Measurements from ENCODE around the gene XCL2. TPM values are rescaled to one million over a fixed set of nuclear protein-coding genes. Genes with fewer than 3 reads are reported as not detected.

The XCL2 gene
- total RNA-seq, 1 donor from 2014 or later, result not detected

DNA sequence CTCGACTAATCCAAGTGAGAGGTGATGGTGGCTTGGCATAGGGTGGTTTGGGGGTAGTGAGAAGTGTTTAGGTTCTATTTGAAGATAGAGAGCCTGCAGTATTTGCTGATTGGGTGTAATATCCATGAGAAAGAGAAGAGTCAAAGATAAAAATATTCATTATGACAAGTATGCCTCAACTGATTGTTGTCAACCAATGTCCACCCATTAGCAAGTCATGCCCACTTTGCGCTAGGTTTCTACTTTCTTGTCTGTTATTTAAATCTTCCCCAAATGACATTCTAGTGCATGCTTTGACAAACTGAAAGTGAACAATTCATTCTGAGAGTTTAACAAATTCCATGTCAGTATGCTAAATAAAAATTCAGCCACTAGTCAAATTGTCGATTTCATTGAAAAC, 28.8 kb upstream of the XCL2 start:
- Mint-ChIP-seq H3K9me3 (peaks cover 3% of the 10 kb centered on the region), H3K27me3 (ENCODE audit: low read depth) (no peaks in the 10 kb centered on the region), H3K4me3 (no peak overlapping the region), H3K36me3 (no peaks in the 10 kb centered on the region), H3K4me1 (no peaks in the 10 kb centered on the region), H3K27ac (no peak overlapping the region)
- no peak for DNase-seq (ENCODE audit: low spot score in 2 of 2, unreplicated experiment in 2 of 2)
- TF ChIP-seq, protein P1, sequence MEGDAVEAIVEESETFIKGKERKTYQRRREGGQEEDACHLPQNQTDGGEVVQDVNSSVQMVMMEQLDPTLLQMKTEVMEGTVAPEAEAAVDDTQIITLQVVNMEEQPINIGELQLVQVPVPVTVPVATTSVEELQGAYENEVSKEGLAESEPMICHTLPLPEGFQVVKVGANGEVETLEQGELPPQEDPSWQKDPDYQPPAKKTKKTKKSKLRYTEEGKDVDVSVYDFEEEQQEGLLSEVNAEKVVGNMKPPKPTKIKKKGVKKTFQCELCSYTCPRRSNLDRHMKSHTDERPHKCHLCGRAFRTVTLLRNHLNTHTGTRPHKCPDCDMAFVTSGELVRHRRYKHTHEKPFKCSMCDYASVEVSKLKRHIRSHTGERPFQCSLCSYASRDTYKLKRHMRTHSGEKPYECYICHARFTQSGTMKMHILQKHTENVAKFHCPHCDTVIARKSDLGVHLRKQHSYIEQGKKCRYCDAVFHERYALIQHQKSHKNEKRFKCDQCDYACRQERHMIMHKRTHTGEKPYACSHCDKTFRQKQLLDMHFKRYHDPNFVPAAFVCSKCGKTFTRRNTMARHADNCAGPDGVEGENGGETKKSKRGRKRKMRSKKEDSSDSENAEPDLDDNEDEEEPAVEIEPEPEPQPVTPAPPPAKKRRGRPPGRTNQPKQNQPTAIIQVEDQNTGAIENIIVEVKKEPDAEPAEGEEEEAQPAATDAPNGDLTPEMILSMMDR (IDR thresholded peaks at IDR 0.05; ENCODE audit: unreplicated experiment), result no peak

DNA sequence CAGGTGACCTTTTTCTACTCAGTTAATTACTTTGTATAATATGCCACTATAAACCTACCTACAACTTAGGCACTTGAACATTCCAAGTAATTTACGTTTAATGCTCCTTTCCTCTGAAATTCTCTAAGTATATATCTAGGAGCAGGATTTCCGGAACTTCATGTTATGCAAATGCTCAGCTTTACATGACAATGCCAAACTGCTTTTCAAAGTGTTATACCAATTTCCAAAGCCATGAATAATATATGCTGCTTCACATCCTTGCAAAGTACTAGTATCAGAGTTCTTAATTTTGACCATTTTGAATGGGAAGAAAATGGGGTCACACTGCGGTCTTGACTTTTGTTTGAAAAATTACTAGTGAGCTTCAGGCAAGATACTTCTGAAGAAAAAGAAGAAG, 26.9 kb upstream of the XCL2 start:
- TF ChIP-seq, protein P1 (IDR thresholded peaks at IDR 0.05; ENCODE audit: unreplicated experiment), result no peak
- Mint-ChIP-seq H3K36me3 (no peaks in the 10 kb centered on the region), H3K27ac (no peak overlapping the region), H3K9me3 (peaks cover 3% of the 10 kb centered on the region), H3K27me3 (ENCODE audit: low read depth) (no peaks in the 10 kb centered on the region), H3K4me3 (no peak overlapping the region), H3K4me1 (no peaks in the 10 kb centered on the region)
- no peak for DNase-seq (ENCODE audit: low spot score in 2 of 2, unreplicated experiment in 2 of 2)

DNA sequence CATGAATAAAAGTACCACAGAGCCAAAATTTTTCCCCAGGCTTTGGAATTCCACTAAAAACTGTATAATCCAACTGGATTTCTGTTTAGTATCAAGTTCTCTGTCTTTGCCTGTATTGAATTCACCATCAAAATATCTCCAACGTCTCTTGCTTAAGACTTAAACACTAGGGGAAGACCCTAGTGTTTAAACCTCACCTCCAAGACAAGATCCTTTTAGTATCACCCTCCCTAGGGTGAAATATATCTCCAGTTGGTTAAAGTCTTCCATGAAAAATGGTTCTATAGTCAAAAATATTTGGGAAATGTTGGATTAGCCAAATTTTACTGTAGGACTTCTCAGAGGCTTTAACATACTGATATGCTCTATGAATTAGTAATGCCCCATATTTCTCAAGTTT, 24.5 kb upstream of the XCL2 start:
- DNase-seq (ENCODE audit: low spot score in 2 of 2, unreplicated experiment in 2 of 2), result no peak
- H3K36me3 Mint-ChIP-seq, result no peaks in the 10 kb centered on the region
- TF ChIP-seq, protein P1 (IDR thresholded peaks at IDR 0.05; ENCODE audit: unreplicated experiment), result no peak
- H3K4me1 Mint-ChIP-seq, result peaks cover 2% of the 10 kb centered on the region
- H3K9me3 Mint-ChIP-seq, result peaks cover 6% of the 10 kb centered on the region
- H3K4me3 Mint-ChIP-seq, result no peak overlapping the region
- H3K27me3 Mint-ChIP-seq (ENCODE audit: low read depth), result no peaks in the 10 kb centered on the region
- H3K27ac Mint-ChIP-seq, result no peak overlapping the region

DNA sequence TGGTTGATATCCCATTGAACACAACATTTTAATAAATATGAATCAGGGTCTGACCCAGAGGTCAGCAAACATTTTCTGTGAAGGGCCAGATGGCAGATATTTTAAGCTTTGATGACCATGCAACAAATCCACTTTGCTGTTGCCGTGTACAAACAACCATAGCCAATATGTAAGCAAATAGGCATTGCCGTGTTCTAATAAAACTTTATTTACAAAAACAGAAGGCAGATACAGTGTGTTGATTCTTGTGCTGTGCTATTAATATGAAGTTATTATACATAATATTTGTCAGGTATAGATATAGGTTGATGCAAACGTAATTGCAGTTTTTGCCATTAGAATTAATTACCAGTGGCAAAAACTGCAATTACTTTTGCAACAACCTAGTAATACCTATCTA, 23.8 kb upstream of the XCL2 start:
- Mint-ChIP-seq H3K27me3 (ENCODE audit: low read depth) (no peaks in the 10 kb centered on the region), H3K27ac (no peak overlapping the region), H3K9me3 (peaks cover 14% of the 10 kb centered on the region), H3K36me3 (no peaks in the 10 kb centered on the region), H3K4me1 (peaks cover 2% of the 10 kb centered on the region), H3K4me3 (no peak overlapping the region)
- DNase-seq (ENCODE audit: low spot score in 2 of 2, unreplicated experiment in 2 of 2), result no peak
- TF ChIP-seq, protein P1 (IDR thresholded peaks at IDR 0.05; ENCODE audit: unreplicated experiment), result no peak

DNA sequence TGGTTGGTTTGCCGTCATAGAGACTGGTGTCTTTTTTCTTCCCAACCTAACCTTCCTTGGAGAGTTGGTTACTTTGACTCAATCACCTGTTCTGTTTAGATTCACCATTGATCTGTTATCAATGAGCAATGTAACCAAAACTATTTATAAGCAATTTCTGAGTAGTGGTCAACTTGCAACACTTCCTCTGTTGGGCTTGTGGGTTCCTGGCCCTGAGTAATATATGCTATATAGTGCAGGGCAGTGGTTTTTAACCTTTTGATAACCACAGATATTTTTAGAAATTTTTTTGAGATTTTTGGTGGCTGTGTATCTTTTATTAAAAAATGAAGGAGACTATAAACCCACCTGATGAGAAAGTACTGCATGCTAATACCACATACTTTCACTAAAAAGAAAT, 23.2 kb upstream of the XCL2 start:
- Mint-ChIP-seq H3K4me3 (no peak overlapping the region), H3K36me3 (no peaks in the 10 kb centered on the region), H3K9me3 (peaks cover 14% of the 10 kb centered on the region), H3K27me3 (ENCODE audit: low read depth) (no peaks in the 10 kb centered on the region), H3K4me1 (peaks cover 2% of the 10 kb centered on the region), H3K27ac (no peak overlapping the region)
- DNase-seq (ENCODE audit: low spot score in 2 of 2, unreplicated experiment in 2 of 2), result no peak
- TF ChIP-seq, protein P1 (IDR thresholded peaks at IDR 0.05; ENCODE audit: unreplicated experiment), result no peak

DNA sequence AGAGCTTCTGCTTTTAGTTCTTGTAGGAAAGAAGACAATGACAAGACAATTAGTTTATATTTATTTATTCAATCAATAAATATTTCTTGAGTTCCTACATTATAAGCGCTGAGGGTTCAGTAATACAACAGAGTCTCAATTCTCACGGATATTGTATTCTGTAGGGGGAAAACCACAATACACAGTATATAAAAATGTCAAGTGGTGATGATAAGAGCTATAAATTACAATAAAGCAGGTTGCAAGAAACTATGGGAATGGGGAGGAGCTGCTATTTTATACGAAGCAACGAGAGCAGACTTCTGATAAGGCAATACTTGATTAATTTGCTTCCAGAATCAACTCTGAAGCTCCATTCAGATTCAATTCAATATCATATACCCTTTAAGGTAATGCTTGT, 22.0 kb upstream of the XCL2 start:
- H3K9me3 Mint-ChIP-seq, result peaks cover 14% of the 10 kb centered on the region
- H3K27ac Mint-ChIP-seq, result no peak overlapping the region
- TF ChIP-seq, protein P1 (IDR thresholded peaks at IDR 0.05; ENCODE audit: unreplicated experiment), result no peak
- peaks cover 2% of the 10 kb centered on the region for H3K4me1 Mint-ChIP-seq
- H3K4me3 Mint-ChIP-seq, result no peak overlapping the region
- H3K27me3 Mint-ChIP-seq (ENCODE audit: low read depth), result no peaks in the 10 kb centered on the region
- H3K36me3 Mint-ChIP-seq, result no peaks in the 10 kb centered on the region
- DNase-seq (ENCODE audit: low spot score in 2 of 2, unreplicated experiment in 2 of 2), result no peak

All from mesothelial cell of epicardium (in vitro differentiated cells).